GM19043 (cell line): ENCODE measurements around the gene CLEC2B.

ENCODE experiments used
- ATAC-seq: cut with Tn5 transposase; IDR thresholded peaks from one replicate; pipeline ENCODE4 v1.9.1; 2021; ENCODE audit warnings: low read depth; ENCODE audit not compliant: unreplicated experiment

CLEC2B gene

GRCh38 chr12:9810671-9811070 is 58.5 kb downstream of the CLEC2B start:
- no peak for ATAC-seq

GRCh38 chr12:9809866-9810265 is 59.3 kb downstream of the CLEC2B start:
- ATAC-seq, result no peak

GRCh38 chr12:9809338-9809737 is 59.8 kb downstream of the CLEC2B start:
- ATAC-seq, result no peak

- ATAC-seq, result no peak
These were observed 60.6 kb downstream of the CLEC2B start for GRCh38 chr12:9808504-9808903.

GRCh38 chr12:9806714-9807113 is 62.4 kb downstream of the CLEC2B start:
- ATAC-seq, result no peak

- ATAC-seq, result no peak
These were observed 63.3 kb downstream of the CLEC2B start for GRCh38 chr12:9805883-9806282.
